ENCODE results near the gene ZDHHC14.

ZDHHC14 gene

DNA sequence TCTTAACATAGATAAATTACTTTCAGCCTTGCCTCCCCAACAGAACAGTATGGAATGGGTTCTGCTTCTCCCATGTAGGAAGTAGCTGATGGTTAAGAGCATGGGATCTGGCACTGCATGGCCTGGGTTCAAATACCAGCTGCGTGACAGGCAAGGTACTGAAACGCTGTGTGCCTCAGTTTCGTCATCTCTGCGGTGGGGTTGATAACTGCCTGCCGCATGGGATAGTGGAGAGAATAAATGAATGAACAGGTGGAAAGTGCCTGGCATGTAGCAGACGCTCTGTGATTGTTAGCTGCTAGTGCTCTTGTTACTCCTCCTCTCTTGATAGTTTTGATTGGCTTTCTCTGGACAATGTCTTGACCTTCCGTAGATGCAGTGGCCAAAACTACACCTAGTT lies 213.3 kb downstream of the ZDHHC14 start:
- Histone ChIP-seq H3K4me3 (no peak overlapping the region), H3K36me3 (replicated peaks) (no peaks in the 10 kb centered on the region; the same call in 1 of the 2 replicates), H3K27me3 (ENCODE audit: low read depth) (no peaks in the 10 kb centered on the region), H3K4me1 (no peaks in the 10 kb centered on the region), H3K9me3 (peaks cover 16% of the 10 kb centered on the region)
- in situ Hi-C loops (cut with MboI; ENCODE audit: low sequenced_read_pairs), result no loop called here
- no peak for DNase-seq (ENCODE audit: low spot score in 2 of 2)

DNA sequence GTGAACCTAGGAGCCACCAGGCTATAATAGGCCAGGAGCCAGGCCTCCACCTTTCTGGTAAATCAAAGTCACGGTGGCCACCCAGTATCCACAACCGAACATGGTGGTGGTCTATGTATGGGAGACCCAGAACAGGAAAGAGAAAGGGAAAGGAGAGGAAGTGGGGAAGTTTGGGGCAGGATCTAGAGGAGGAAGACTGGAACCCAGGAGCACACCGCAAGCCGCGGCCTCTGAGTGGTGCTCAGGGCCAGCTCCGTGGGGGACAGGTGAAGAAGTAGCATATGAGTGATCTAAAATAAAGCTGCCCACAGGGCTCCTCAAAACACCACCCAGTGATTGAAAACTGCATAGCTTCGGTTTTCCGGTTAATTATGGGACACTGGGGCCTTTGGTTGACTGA lies 214.8 kb downstream of the ZDHHC14 start:
- in situ Hi-C loops (cut with MboI; ENCODE audit: low sequenced_read_pairs), result no loop called here
- Histone ChIP-seq H3K4me3 (no peak overlapping the region), H3K9me3 (peaks cover 2% of the 10 kb centered on the region), H3K27me3 (ENCODE audit: low read depth) (no peaks in the 10 kb centered on the region), H3K36me3 (replicated peaks) (no peaks in the 10 kb centered on the region; the same call in 1 of the 2 replicates), H3K4me1 (no peaks in the 10 kb centered on the region)
- no peak for DNase-seq (ENCODE audit: low spot score in 2 of 2)

DNA sequence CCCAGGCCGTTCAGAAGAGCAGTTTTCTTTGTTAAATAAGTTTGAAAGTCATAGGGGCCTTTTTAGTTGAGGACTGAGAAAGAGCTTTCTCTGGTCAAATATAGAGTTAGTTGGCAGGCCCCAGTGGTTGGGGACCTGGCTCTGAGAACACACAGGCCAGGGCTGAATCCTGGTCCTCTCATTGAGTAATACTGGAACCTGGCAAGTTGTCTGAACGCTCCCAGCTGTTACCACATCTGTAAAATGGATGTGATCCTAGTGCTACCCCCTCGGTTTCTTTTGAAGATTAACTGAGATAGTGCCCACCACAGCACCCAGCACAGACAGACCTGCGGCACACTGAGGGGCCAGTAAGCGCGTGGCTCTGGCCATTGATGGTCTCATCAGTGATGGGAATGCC lies 215.5 kb downstream of the ZDHHC14 start:
- Histone ChIP-seq H3K4me3 (no peak overlapping the region), H3K9me3 (no peaks in the 10 kb centered on the region; the same call in 1 of the 2 replicates), H3K27me3 (ENCODE audit: low read depth) (no peaks in the 10 kb centered on the region), H3K4me1 (no peaks in the 10 kb centered on the region), H3K36me3 (replicated peaks) (no peaks in the 10 kb centered on the region; the same call in 1 of the 2 replicates)
- in situ Hi-C loops (cut with MboI; ENCODE audit: low sequenced_read_pairs), result no loop called here
- DNase-seq (ENCODE audit: low spot score in 2 of 2), result no peak

DNA sequence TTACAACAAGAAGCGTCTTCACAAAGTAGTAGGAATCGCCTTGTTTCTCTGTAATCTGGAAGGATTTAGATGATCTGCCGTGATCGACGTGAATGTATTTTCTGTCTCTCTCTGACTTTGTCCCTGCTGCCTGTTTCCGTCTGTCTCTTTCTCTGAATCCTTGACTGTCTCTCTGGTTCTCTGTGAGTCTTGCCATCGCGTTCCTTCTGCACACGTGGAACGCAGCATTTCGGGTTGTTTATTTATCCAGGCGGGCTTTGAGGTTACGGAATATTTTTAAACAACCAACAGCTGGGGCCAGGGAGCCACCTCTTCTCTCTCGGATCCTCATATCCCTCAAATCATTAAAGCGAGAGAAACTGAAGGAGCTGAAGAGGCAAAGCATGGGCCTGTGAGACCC lies 215.9 kb downstream of the ZDHHC14 start:
- Histone ChIP-seq H3K4me3 (no peak overlapping the region), H3K4me1 (no peaks in the 10 kb centered on the region), H3K36me3 (replicated peaks) (no peaks in the 10 kb centered on the region; the same call in 1 of the 2 replicates), H3K9me3 (no peaks in the 10 kb centered on the region), H3K27me3 (ENCODE audit: low read depth) (no peaks in the 10 kb centered on the region)
- no peak for DNase-seq (ENCODE audit: low spot score in 2 of 2)
- in situ Hi-C loops (cut with MboI; ENCODE audit: low sequenced_read_pairs), result no loop called here

DNA sequence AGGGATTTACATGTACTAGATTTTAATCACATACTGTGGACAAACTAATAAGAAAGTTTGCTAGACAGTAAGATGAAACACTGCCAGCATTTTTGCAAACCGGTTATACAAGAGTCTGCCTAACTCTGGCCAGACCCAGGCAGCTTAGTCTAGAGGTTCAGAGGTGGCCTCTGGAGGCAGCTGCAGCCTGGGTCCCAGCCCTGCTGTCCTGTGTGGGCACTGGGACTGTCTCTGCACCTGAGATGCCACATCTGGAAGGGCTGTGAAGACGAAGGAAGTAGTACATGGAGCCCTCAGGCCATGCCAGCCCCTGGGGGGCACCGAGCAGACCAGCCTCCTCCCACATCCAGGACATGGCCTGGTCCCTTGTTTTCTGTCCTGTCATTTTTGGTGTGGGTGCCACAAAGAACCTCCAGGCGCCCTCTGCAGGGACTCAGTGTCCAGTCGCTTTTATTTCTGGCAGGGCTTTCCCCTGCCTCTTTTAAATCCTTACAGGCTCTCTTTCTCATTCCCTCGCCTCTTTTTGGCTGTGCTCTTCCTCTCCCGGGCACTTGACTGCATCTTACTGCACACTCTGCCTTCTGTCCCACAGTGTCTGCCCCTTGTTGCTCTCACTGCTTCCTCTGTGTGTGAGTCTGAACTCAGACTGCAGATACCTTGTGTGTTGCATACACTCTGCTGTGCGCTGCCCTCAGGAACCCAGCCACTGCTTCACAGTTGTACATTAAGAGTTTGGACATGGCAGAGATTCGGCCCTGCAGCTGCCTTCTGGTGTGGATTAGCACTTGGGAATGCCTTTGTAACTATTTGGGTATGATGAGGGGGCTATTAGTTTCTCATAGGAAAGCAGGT lies 216.7 kb downstream of the ZDHHC14 start:
- in situ Hi-C loops (cut with MboI; ENCODE audit: low sequenced_read_pairs), result no loop called here
- DNase-seq (ENCODE audit: low spot score in 2 of 2), result peak; percentile 20 to 62
- H3K4me3 ChIP-seq, result no peak overlapping the region
- no peaks in the 10 kb centered on the region for H3K4me1 ChIP-seq
- H3K36me3 ChIP-seq (replicated peaks), result no peaks in the 10 kb centered on the region; the same call in 1 of the 2 replicates
- H3K27me3 ChIP-seq (ENCODE audit: low read depth), result no peaks in the 10 kb centered on the region
- no peaks in the 10 kb centered on the region for H3K9me3 ChIP-seq

DNA sequence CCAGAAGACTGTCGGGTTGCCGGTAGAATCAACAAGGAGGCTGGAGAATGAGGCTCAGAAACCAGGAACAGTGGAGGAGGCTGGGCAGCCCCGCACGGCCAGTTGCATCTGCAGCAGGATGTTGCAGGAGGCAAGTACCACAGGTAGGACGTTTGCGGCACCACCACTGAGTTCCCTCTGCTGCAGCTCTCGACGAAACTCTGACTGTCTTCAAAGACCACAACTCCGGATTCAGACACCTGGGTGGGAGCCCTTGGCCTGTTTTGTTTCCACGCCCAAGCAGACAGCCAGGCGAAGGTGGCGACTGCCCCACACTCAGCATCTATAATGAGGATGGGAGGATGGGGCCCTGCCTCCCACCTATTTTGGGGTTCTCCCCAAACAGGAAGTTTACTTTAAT lies 218.2 kb downstream of the ZDHHC14 start:
- H3K27me3 ChIP-seq (ENCODE audit: low read depth), result no peaks in the 10 kb centered on the region
- DNase-seq (ENCODE audit: low spot score in 2 of 2), result no peak
- in situ Hi-C loops (cut with MboI; ENCODE audit: low sequenced_read_pairs), result no loop called here
- no peak overlapping the region for H3K4me3 ChIP-seq
- no peaks in the 10 kb centered on the region for H3K4me1 ChIP-seq
- no peaks in the 10 kb centered on the region; the same call in 1 of the 2 replicates for H3K36me3 ChIP-seq (replicated peaks)
- H3K9me3 ChIP-seq, result no peaks in the 10 kb centered on the region

DNA sequence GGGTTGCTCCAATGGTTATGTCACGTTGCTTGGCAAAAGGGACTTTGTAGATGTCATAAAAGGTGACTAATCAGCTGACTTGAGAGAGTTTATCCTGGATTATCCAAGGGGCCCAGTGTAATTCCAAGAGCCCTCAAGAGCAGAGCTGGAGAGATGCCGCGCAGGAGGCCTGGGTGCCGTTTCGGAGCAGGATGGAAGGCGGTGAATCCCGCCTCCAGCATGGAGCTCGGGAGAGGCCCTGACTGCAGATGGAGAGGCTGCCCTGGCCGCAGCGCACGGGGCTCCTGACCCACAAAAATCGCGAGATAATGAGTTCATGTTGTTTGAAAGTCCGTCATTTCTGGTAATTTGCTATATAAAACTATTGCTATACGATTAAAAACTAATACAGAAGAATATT lies 219.8 kb downstream of the ZDHHC14 start:
- no peak for DNase-seq (ENCODE audit: low spot score in 2 of 2)
- Histone ChIP-seq H3K4me3 (no peak overlapping the region), H3K9me3 (no peaks in the 10 kb centered on the region), H3K36me3 (replicated peaks) (no peaks in the 10 kb centered on the region; the same call in 1 of the 2 replicates), H3K27me3 (ENCODE audit: low read depth) (no peaks in the 10 kb centered on the region), H3K4me1 (no peaks in the 10 kb centered on the region)
- in situ Hi-C loops (cut with MboI; ENCODE audit: low sequenced_read_pairs), result no loop called here

DNA sequence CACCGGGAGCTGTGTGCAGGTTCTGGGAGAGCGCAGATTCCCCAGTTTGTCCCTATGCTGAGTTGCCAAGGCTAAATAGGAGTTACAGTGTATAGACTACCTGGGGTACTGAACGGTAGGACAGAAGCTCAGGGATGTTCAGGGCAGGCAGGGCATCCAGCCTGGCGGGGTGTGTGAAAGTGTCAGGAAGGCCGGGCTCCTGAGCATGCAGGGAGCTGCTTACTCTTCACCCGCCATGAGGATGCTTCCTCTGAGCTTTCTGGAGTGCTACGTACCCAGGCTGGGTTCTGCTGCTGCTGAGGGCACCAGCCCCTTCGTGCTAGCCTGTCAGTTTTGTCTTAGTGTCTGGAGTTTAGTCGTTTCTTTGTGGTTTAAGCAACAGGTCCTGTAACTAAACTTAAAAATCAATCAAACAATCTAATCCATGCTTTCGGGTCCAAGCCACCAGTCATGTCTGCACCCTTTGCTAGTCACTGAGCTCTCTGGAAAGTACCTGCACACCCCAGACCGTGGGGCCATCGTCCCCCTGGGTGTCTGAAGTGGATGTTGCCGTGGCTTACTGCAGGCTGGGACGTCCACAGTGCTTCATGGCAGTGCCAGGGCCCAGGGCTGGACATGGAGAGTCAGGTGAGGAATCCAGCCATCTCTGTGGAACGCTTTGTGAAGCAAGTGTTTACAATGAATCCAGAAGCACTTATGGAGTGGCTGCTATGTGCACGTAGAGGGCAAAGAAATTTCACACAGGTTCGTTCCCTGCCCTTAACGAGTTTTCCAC lies 221.7 kb downstream of the ZDHHC14 start:
- Histone ChIP-seq H3K4me1 (no peaks in the 10 kb centered on the region), H3K4me3 (no peak overlapping the region)

DNA sequence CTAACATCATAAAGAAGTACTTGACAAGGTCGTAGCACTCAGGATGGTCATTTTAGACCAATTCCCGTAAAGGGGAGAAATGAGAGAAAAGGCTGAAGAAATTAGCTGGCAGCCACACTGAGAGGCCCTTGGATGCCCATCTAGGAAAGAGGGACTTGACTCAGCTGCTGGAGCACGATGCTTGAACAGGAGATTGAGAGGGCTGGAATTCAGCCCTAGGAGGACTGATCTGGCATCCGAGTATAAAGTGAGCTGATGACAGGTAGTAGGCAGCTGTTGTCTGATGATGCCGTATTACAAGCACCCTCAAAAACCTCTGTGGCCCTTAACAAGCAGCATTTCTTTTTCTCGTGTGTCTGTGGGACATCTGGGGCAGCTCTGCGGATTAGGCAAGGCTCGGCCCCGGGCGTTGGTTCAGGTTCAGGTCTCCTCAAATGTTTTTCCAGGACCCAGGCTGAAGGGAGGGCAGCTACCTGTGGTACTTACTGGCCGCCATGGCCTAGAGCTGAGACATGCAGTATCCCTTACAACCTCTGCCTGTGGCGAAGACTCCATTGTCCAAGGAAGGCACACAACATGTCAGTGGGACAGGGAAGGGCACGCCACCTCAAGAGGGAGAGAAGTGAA lies 222.4 kb downstream of the ZDHHC14 start:
- Histone ChIP-seq H3K4me3 (no peak overlapping the region), H3K4me1 (no peaks in the 10 kb centered on the region), H3K36me3 (replicated peaks) (no peaks in the 10 kb centered on the region), H3K27me3 (ENCODE audit: low read depth) (no peaks in the 10 kb centered on the region), H3K9me3 (no peaks in the 10 kb centered on the region)
- DNase-seq (ENCODE audit: low spot score in 2 of 2), result no peak
- in situ Hi-C loops (cut with MboI; ENCODE audit: low sequenced_read_pairs), result no loop called here

More for the DNA sequence above, 221.7 kb downstream of the ZDHHC14 start:
- DNase-seq (ENCODE audit: low spot score in 2 of 2), result no peak
- Histone ChIP-seq H3K27me3 (ENCODE audit: low read depth) (no peaks in the 10 kb centered on the region), H3K9me3 (no peaks in the 10 kb centered on the region), H3K36me3 (replicated peaks) (no peaks in the 10 kb centered on the region; the same call in 1 of the 2 replicates)
- in situ Hi-C loops (cut with MboI; ENCODE audit: low sequenced_read_pairs), result no loop called here

DNA sequence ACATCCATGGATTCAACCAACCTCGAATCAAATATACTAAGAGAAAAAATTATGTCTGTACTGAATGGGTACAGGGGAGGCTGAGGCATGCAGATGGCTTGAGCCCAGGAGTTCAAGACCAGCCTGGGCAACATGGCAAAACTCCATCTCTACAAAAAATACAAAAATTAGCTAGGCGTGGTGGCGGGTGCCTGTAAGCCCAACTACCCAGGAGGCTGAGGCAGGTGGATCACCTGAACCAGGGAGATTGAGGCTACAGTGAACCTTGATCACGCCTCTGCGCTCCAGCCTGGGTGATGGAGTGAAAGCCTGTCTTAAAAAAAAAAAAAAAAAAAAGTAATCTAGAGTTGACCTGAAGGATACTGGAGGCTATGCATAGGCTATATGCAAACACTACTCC lies 223.0 kb downstream of the ZDHHC14 start:
- Histone ChIP-seq H3K9me3 (no peaks in the 10 kb centered on the region), H3K36me3 (replicated peaks) (no peaks in the 10 kb centered on the region), H3K27me3 (ENCODE audit: low read depth) (no peaks in the 10 kb centered on the region), H3K4me1 (no peaks in the 10 kb centered on the region), H3K4me3 (no peak overlapping the region)
- DNase-seq (ENCODE audit: low spot score in 2 of 2), result no peak
- in situ Hi-C loops (cut with MboI; ENCODE audit: low sequenced_read_pairs), result no loop called here

DNA sequence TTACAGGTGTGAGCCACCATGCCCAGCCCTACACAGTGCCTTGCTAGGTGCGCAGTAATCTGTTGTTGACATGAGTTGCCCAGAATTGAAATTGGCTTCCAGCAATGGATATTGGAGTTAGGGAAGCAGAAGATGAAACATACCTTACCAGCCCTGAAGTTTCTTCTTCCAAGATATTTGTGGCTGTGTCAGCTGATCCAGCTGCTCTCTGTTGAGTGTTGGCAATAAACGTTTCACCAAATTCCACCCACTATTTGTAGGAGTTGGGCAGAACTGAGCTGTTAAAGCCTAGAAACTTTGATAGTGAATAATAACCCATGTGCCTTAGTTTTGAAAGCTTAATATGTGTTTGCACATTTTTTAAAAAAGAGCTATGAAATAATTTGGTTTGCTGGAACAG lies 223.8 kb downstream of the ZDHHC14 start:
- Histone ChIP-seq H3K36me3 (replicated peaks) (no peaks in the 10 kb centered on the region), H3K9me3 (no peaks in the 10 kb centered on the region), H3K4me1 (no peaks in the 10 kb centered on the region), H3K27me3 (ENCODE audit: low read depth) (no peaks in the 10 kb centered on the region), H3K4me3 (no peak overlapping the region)
- DNase-seq (ENCODE audit: low spot score in 2 of 2), result no peak
- in situ Hi-C loops (cut with MboI; ENCODE audit: low sequenced_read_pairs), result no loop called here

DNA sequence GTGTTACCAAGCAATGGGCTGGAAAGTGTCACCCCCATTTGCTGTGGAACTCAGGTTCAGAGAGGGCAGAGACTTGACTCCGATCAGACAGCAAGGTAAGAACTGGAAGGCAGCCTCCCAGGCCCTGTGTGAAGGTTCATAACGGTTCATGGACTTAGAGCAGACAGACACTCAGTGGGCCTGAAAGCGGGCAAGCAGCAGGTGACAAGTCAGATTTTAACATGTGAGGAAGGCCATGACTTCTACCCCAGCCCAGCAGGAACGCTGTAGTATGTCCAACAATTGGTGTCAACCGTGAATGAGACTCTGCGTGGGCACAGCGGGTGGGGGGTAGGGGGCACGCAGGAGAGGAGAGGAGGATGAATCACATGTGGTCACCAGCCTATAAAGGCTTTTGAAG lies 224.5 kb downstream of the ZDHHC14 start:
- Histone ChIP-seq H3K36me3 (replicated peaks) (no peaks in the 10 kb centered on the region), H3K9me3 (no peaks in the 10 kb centered on the region), H3K4me3 (no peak overlapping the region), H3K4me1 (no peaks in the 10 kb centered on the region), H3K27me3 (ENCODE audit: low read depth) (no peaks in the 10 kb centered on the region)
- no peak for DNase-seq (ENCODE audit: low spot score in 2 of 2)
- in situ Hi-C loops (cut with MboI; ENCODE audit: low sequenced_read_pairs), result no loop called here

DNA sequence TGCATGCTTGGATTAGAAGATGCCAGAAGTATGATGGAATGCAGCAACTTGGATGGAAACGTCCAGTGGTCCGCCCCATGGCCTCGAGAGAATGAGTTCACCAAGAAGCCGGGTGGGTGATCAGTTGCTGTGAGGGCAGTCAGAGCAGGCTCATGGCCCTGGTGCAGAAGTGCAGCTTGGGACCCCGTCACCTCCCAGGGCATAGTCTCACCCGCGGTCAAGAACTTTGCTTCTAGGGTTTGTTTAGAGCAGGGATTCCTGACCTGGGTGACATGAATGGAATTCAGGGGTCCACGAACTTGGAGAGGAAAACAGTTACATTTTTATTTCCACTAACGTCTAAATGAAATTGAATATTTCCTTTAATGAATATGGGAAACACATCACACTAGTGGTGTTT lies 225.5 kb downstream of the ZDHHC14 start:
- Histone ChIP-seq H3K36me3 (replicated peaks) (no peaks in the 10 kb centered on the region), H3K4me3 (no peak overlapping the region), H3K9me3 (no peaks in the 10 kb centered on the region), H3K4me1 (no peaks in the 10 kb centered on the region), H3K27me3 (ENCODE audit: low read depth) (no peaks in the 10 kb centered on the region)
- no peak for DNase-seq (ENCODE audit: low spot score in 2 of 2)
- in situ Hi-C loops (cut with MboI; ENCODE audit: low sequenced_read_pairs), result no loop called here

Data from HAP-1 (cell line).